ENCODE data around the gene FCRL1. TPM values are rescaled to one million over a fixed set of nuclear protein-coding genes. Genes with fewer than 3 reads are reported as not detected.

FCRL1 gene
- total and polyA plus RNA-seq, 2 of the 8 experiments (the other 6 are each of a cell fraction or from before 2014, with no cell fraction given) = not detected

- Histone ChIP-seq H2BK12ac (ENCODE audit: low read depth, low read length) (no peak overlapping the region), H2BK15ac (ENCODE audit: low read length) (no peak overlapping the region), H3K79me2 (ENCODE audit: control insufficient read depth in 1 of 2, insufficient read depth in 2 of 2, low read length in 2 of 2) (no peaks in the 10 kb centered on the region), H2BK5ac (ENCODE audit: low read depth, low read length) (no peak overlapping the region), H3K23me2 (ENCODE audit: low read depth, low read length) (no peaks in the 10 kb centered on the region), H3K9me3 (ENCODE audit: insufficient read depth in 2 of 2, low read depth in 1 of 2, low read length in 1 of 2) (peaks cover 2 to 7% of the 10 kb centered on the region in 2 experiments; a peak in 1 of 4 replicates), H3K4me3 (ENCODE audit: extremely low read depth in 1 of 4, insufficient read depth in 2 of 4, low read depth in 3 of 4, low read length in 4 of 4) (no peak overlapping the region), H3K4me1 (replicated peaks in 1 of 4; ENCODE audit: control insufficient read depth in 3 of 4, insufficient read depth in 4 of 4, low read length in 3 of 4) (no peaks in the 10 kb centered on the region), H3K27ac (ENCODE audit: low read depth, low read length) (no peak overlapping the region), H3K36me3 (ENCODE audit: control insufficient read depth in 2 of 4, insufficient read depth in 4 of 4, low read length in 3 of 4) (no peaks in the 10 kb centered on the region), H2AFZ (ENCODE audit: low read length) (no peak overlapping the region), H4K8ac (ENCODE audit: extremely low read depth, insufficient read depth, low read length) (no peak overlapping the region), H3K9ac (replicated peaks in 1 of 4; ENCODE audit: extremely low read depth in 1 of 4, low read depth in 3 of 4, low read length in 3 of 4) (no peak overlapping the region), H2AK5ac (ENCODE audit: low read depth, low read length) (no peak overlapping the region), H2BK20ac (ENCODE audit: low read length) (no peak overlapping the region), H3K14ac (ENCODE audit: insufficient read length) (no peak overlapping the region), H4K20me1 (replicated peaks in 1 of 2; ENCODE audit: control insufficient read depth in 1 of 2, insufficient read depth in 2 of 2, low read length in 2 of 2) (no peaks in the 10 kb centered on the region), H4K5ac (ENCODE audit: insufficient read length, low read depth, low read length) (no peak overlapping the region), H3K4me2 (ENCODE audit: insufficient read depth in 1 of 2, low read depth in 2 of 2, low read length in 2 of 2) (no peak overlapping the region), H3K23ac (ENCODE audit: insufficient read length) (no peak overlapping the region), H2BK120ac (replicated peaks; ENCODE audit: low read depth, low read length) (no peak overlapping the region), H3K27me3 (replicated peaks in 1 of 4; ENCODE audit: control insufficient read depth in 3 of 4, extremely low read depth in 1 of 4, insufficient read depth in 3 of 4, low read length in 3 of 4) (no peaks in the 10 kb centered on the region), H3K56ac (replicated peaks; ENCODE audit: insufficient read length, low read depth, low read length) (no peak overlapping the region), H3K79me1 (ENCODE audit: low read depth, low read length) (no peaks in the 10 kb centered on the region), H3K4ac (replicated peaks; ENCODE audit: insufficient read length, low read depth, low read length) (no peak overlapping the region), H4K91ac (replicated peaks; ENCODE audit: insufficient read length, low read length) (no peak overlapping the region), H3K18ac (ENCODE audit: extremely low read depth, low read length) (no peak overlapping the region)
- ChIA-PET CTCF (ENCODE audit: partially characterized antibody) (interaction anchor here (0.7 to 2.2 kb wide), 2 partner anchors 216 to 218 kb away, joined by 3 to 5 read pairs; no protein-coding TSS in a partner anchor), POLR2A (ENCODE audit: partially characterized antibody) (no interaction called here)
- no peak for DNase-seq (ENCODE audit: low read depth in 1 of 2, low spot score in 2 of 2)
- 87% methylated on average over 5 of the region's 5 CpGs; no CpG with 5 or more reads in 1 of the 2 experiments for WGBS, 2 experiments (ENCODE audit: extremely low coverage in 1 of 2, insufficient coverage in 1 of 2, insufficient read length in 1 of 2, insufficient replicate concordance in 2 of 2, low coverage in 1 of 2, low lambda C conversion rate in 2 of 2, missing lambda C conversion rate in 1 of 2)
- FAIRE-seq = no peak
- TF ChIP-seq HDAC6 (IDR thresholded peaks at IDR 0.05; ENCODE audit: low read depth, low read length) (no peak), EZH2 (IDR thresholded peaks at IDR 0.05; ENCODE audit: low read depth, low read length, severe bottlenecking) (no peak), SIN3A (conservative IDR thresholded peaks at IDR 0.05 in 1 of 2, IDR thresholded peaks at IDR 0.05 in 1 of 2; ENCODE audit: low read depth in 1 of 2, low read length in 2 of 2) (no peak), KDM5A (IDR thresholded peaks at IDR 0.05; ENCODE audit: low read length) (no peak), ATF3 (IDR thresholded peaks at IDR 0.05; ENCODE audit: insufficient read depth, low read depth, low read length) (no peak), TEAD4 (IDR thresholded peaks at IDR 0.05; ENCODE audit: low read depth, low read length) (no peak), CHD2 (IDR thresholded peaks at IDR 0.05; ENCODE audit: low read length) (no peak), CBX5 (IDR thresholded peaks at IDR 0.05; ENCODE audit: low read depth, low read length) (no peak), GTF2F1 (IDR thresholded peaks at IDR 0.05; ENCODE audit: borderline replicate concordance, low read depth, low read length) (no peak), USF2 (IDR thresholded peaks at IDR 0.05; ENCODE audit: low read length) (no peak), CBX8 (IDR thresholded peaks at IDR 0.05; ENCODE audit: borderline replicate concordance, low read depth, low read length) (no peak), SP2 (IDR thresholded peaks at IDR 0.05; ENCODE audit: low read length) (no peak)
Measured at GRCh38 chr1:157798211-157798610, 21.7 kb downstream of the FCRL1 start.

Data from H1 (cell line).